ENCODE data around the gene MINPP1. TPM values are rescaled to one million over a fixed set of nuclear protein-coding genes. Genes with fewer than 3 reads are reported as not detected.
A peak's percentile ranks its signal among the peaks of the same experiment; 100 is the strongest.
"Not testable (repeated sequence)": the region's sequence is repeated elsewhere in the genome, so short reads cannot be mapped to it uniquely, and the experiment has no call there.

Gene MINPP1, protein sequence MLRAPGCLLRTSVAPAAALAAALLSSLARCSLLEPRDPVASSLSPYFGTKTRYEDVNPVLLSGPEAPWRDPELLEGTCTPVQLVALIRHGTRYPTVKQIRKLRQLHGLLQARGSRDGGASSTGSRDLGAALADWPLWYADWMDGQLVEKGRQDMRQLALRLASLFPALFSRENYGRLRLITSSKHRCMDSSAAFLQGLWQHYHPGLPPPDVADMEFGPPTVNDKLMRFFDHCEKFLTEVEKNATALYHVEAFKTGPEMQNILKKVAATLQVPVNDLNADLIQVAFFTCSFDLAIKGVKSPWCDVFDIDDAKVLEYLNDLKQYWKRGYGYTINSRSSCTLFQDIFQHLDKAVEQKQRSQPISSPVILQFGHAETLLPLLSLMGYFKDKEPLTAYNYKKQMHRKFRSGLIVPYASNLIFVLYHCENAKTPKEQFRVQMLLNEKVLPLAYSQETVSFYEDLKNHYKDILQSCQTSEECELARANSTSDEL
- total RNA-seq (2014; rRNA removed) (13.6 and 14.3 TPM in 2 replicates), Bru-seq, nascent RNA (percentile 67 among the genes with signal in this experiment), BruChase-seq, experiment 1, labeled RNA remaining after a 6-hour chase (percentile 63 among the genes with signal in this experiment), BruChase-seq, experiment 2, labeled RNA remaining after a 2-hour chase (percentile 64 among the genes with signal in this experiment)
- long read RNA-seq, transcript MINPP1-202 (5 exons, 2,415 nt) = major isoform, 87 of 92 reads
- long read RNA-seq, partial matches to known transcripts = 0 of 92 reads
- long read RNA-seq, other reads (novel, unspliced or antisense) = 5 of 92 reads

DNA sequence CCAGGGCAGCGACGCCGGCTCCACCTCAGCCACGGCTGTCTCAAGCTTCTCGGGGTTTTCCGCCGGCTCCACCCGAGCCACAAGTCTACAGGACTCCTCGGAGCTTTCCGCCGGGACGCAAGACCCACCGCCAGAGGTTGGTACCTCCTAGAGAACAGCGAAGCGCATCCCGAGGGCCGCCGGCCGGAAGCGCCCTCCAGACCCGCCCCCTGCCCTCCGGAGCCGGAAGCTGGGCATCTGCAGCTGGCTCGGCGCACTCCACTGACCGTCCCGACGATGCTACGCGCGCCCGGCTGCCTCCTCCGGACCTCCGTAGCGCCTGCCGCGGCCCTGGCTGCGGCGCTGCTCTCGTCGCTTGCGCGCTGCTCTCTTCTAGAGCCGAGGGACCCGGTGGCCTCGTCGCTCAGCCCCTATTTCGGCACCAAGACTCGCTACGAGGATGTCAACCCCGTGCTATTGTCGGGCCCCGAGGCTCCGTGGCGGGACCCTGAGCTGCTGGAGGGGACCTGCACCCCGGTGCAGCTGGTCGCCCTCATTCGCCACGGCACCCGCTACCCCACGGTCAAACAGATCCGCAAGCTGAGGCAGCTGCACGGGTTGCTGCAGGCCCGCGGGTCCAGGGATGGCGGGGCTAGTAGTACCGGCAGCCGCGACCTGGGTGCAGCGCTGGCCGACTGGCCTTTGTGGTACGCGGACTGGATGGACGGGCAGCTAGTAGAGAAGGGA, at the start of gene MINPP1:
TSS of gene MINPP1 (plus strand) at position 254 of the 726 bp plus-strand sequence. CDS start at position 277, 23 bp downstream.
- intact Hi-C loops (cut with micrococcal nuclease) = no loop called here
- Histone ChIP-seq H3K4me2 (ENCODE audit: low read length) (peak within 1 kb of the TSS; percentile 88), H3K9me3 (ENCODE audit: low read length) (no peaks in the 10 kb centered on the region), H3K4me3 (ENCODE audit: low read length) (peak within 1 kb of the TSS; percentile 90), H3K79me2 (ENCODE audit: low read length) (peaks cover 38% of the 10 kb centered on the region), H4K20me1 (ENCODE audit: low read length) (no peaks in the 10 kb centered on the region), H3K9ac (ENCODE audit: low read length) (peak within 1 kb of the TSS; percentile 67), H3K9me2 (replicated peaks; ENCODE audit: low read length) (no peaks in the 10 kb centered on the region), H2AFZ (ENCODE audit: low read length) (peak within 1 kb of the TSS; percentile 89), H3K4me1 (ENCODE audit: insufficient read depth, low read length) (peaks cover 25% of the 10 kb centered on the region), H3K36me3 (ENCODE audit: low read depth, low read length) (0 out of 2 replicates have a peak, but pooled peaks cover 6% of the 10 kb centered on the region), H3K27ac (ENCODE audit: low read length) (peak within 1 kb of the TSS; percentile 28), H3F3A (ENCODE audit: low read length, unreplicated experiment) (no peaks in the 10 kb centered on the region), H3K27me3 (ENCODE audit: low read length) (no peaks in the 10 kb centered on the region)
- ATAC-seq (peak; percentile 92), DNase-seq (peak; percentile 69)
- no TSS peak for BruUV-seq (replicated peaks)
- no peak for TF ChIP-seq EZH2 (IDR thresholded peaks at IDR 0.05; ENCODE audit: low read length, unreplicated experiment)
- no peak for TF ChIP-seq EZH2phosphoT487 (IDR thresholded peaks at IDR 0.05; ENCODE audit: borderline replicate concordance, low read length)
- TF ChIP-seq, protein P1, sequence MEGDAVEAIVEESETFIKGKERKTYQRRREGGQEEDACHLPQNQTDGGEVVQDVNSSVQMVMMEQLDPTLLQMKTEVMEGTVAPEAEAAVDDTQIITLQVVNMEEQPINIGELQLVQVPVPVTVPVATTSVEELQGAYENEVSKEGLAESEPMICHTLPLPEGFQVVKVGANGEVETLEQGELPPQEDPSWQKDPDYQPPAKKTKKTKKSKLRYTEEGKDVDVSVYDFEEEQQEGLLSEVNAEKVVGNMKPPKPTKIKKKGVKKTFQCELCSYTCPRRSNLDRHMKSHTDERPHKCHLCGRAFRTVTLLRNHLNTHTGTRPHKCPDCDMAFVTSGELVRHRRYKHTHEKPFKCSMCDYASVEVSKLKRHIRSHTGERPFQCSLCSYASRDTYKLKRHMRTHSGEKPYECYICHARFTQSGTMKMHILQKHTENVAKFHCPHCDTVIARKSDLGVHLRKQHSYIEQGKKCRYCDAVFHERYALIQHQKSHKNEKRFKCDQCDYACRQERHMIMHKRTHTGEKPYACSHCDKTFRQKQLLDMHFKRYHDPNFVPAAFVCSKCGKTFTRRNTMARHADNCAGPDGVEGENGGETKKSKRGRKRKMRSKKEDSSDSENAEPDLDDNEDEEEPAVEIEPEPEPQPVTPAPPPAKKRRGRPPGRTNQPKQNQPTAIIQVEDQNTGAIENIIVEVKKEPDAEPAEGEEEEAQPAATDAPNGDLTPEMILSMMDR (conservative IDR thresholded peaks at IDR 0.05; ENCODE audit: low read depth, low read length) = no peak
- ChIA-PET CTCF (no interaction called here), POLR2A (ENCODE audit: unreplicated experiment) (interaction anchor here (0.5 kb wide), 1 partner anchor 12 kb away, joined by 3 read pairs; no protein-coding TSS in a partner anchor)

DNA sequence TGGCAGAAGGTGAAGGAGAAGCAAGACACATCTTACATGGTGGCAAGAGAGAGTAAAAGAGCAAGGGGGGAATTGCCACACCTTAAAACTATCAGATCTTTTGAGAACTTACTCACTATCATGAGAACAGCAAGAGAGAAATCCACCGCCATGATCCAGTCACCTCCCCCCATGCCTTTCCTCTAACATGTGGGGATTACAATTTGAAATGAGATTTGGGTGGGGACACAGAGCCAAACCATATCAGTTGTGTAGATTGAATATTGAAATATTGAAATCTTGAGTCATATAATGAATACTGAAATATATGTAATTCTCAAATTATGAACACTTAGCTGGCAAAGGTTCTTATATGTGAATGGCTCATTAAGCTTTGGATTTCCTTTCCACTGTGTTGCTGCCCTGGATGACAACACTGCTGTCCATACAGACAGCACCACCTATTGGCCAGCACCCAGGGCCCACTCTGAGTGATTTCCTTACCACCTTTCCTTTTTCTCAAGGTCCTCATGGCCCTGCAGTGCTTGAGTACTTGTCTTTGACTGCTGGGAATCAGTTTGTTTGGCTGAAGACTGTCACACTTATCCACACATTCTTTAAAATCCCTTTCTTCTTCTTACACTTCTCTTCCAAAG, 48.0 kb upstream of the MINPP1 start:
- H3K36me3 ChIP-seq (ENCODE audit: low read depth, low read length); H3K4me2 ChIP-seq (ENCODE audit: low read length); H3K27me3 ChIP-seq (ENCODE audit: low read length); H3K27ac ChIP-seq (ENCODE audit: low read length); intact Hi-C loops (cut with micrococcal nuclease); H2AFZ ChIP-seq (ENCODE audit: low read length); POLR2A ChIA-PET (ENCODE audit: unreplicated experiment); DNase-seq; CTCF ChIA-PET; H3F3A ChIP-seq (ENCODE audit: low read length, unreplicated experiment); H3K9me3 ChIP-seq (ENCODE audit: low read length); H3K79me2 ChIP-seq (ENCODE audit: low read length); H3K4me3 ChIP-seq (ENCODE audit: low read length); H4K20me1 ChIP-seq (ENCODE audit: low read length); H3K4me1 ChIP-seq (ENCODE audit: insufficient read depth, low read length); BruUV-seq (replicated peaks); H3K9me2 ChIP-seq (replicated peaks; ENCODE audit: low read length); H3K9ac ChIP-seq (ENCODE audit: low read length): not testable (repeated sequence)
- ATAC-seq = peak; percentile 74; the same call in 1 of the 2 replicates

DNA sequence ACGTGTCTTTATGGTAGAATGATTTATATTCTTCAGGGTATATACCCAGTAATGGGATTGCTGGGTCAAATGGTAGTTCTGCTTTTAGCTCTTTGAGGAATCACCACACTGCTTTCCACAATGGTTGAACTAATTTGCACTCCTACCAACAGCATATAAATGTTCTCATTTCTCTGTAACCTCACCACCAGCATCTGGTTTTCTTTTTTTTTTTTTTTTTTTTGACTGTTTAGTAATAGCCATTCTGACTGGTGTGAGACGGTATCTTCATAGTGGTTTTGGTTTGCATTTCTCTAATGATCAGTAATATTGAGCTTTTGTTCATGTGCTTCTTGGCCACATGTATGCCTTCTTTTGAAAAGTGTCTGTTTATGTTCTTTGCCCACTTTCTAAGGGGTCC, 42.9 kb upstream of the MINPP1 start:
- H3F3A ChIP-seq (ENCODE audit: low read length, unreplicated experiment); H3K9me2 ChIP-seq (replicated peaks; ENCODE audit: low read length); H3K4me1 ChIP-seq (ENCODE audit: insufficient read depth, low read length); intact Hi-C loops (cut with micrococcal nuclease); H3K9ac ChIP-seq (ENCODE audit: low read length); H3K27me3 ChIP-seq (ENCODE audit: low read length); H3K4me3 ChIP-seq (ENCODE audit: low read length); H4K20me1 ChIP-seq (ENCODE audit: low read length); ATAC-seq; H3K79me2 ChIP-seq (ENCODE audit: low read length); CTCF ChIA-PET; H3K4me2 ChIP-seq (ENCODE audit: low read length); H3K9me3 ChIP-seq (ENCODE audit: low read length); H2AFZ ChIP-seq (ENCODE audit: low read length); BruUV-seq (replicated peaks); H3K27ac ChIP-seq (ENCODE audit: low read length); POLR2A ChIA-PET (ENCODE audit: unreplicated experiment); H3K36me3 ChIP-seq (ENCODE audit: low read depth, low read length); DNase-seq: not testable (repeated sequence)

DNA sequence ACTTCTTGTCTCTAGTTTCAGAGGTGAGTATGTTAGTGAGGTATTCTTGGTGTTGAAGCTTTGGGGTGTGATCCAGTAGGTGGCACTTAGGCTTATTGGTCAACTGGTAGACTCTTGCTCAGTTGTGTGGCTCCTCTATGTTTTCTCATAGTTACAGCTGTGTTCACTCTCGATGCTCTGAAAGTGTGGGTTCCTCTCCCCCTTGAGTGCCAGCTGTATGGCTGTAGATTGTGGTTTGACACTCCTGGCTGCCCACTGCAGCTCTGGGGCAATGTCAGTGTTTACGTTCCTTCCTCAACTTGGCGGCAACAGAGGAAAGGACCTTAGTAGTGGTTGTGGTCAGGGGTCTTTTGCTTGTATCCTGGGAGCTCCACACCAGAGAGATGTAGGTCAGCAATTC, 37.8 kb upstream of the MINPP1 start:
- H3K9ac ChIP-seq (ENCODE audit: low read length); intact Hi-C loops (cut with micrococcal nuclease); H3K27me3 ChIP-seq (ENCODE audit: low read length); H3K27ac ChIP-seq (ENCODE audit: low read length); H3F3A ChIP-seq (ENCODE audit: low read length, unreplicated experiment); H3K4me2 ChIP-seq (ENCODE audit: low read length); POLR2A ChIA-PET (ENCODE audit: unreplicated experiment); CTCF ChIA-PET; H3K4me3 ChIP-seq (ENCODE audit: low read length); H2AFZ ChIP-seq (ENCODE audit: low read length); H3K9me2 ChIP-seq (replicated peaks; ENCODE audit: low read length); ATAC-seq; H3K4me1 ChIP-seq (ENCODE audit: insufficient read depth, low read length); H3K9me3 ChIP-seq (ENCODE audit: low read length); H3K79me2 ChIP-seq (ENCODE audit: low read length); H3K36me3 ChIP-seq (ENCODE audit: low read depth, low read length); BruUV-seq (replicated peaks); H4K20me1 ChIP-seq (ENCODE audit: low read length); DNase-seq: not testable (repeated sequence)

DNA sequence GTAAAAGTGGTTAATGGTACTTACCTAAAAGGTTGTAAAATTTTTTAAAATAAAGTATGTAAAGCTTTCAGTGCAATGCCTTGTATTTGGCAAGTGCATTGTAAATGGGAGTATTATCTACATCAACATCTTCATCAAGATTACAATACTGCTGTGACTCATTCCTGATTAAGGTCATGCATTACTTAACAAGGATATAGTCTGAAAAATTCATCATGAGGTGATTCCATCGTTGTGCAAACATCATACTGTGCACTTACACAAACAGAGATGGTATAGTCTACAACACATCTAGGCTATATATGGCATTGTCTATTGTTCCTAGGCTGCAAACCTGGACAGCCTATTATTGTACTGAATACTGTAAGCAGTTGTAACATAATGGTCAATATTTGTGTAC, 16.0 kb upstream of the MINPP1 start:
- H3K9me2 ChIP-seq (replicated peaks; ENCODE audit: low read length); BruUV-seq (replicated peaks); H2AFZ ChIP-seq (ENCODE audit: low read length); H3K4me3 ChIP-seq (ENCODE audit: low read length); H3K27ac ChIP-seq (ENCODE audit: low read length); H3K79me2 ChIP-seq (ENCODE audit: low read length); CTCF ChIA-PET; H4K20me1 ChIP-seq (ENCODE audit: low read length); H3K4me2 ChIP-seq (ENCODE audit: low read length); POLR2A ChIA-PET (ENCODE audit: unreplicated experiment); H3K36me3 ChIP-seq (ENCODE audit: low read depth, low read length); H3F3A ChIP-seq (ENCODE audit: low read length, unreplicated experiment); H3K9ac ChIP-seq (ENCODE audit: low read length); H3K27me3 ChIP-seq (ENCODE audit: low read length); intact Hi-C loops (cut with micrococcal nuclease); H3K4me1 ChIP-seq (ENCODE audit: insufficient read depth, low read length); H3K9me3 ChIP-seq (ENCODE audit: low read length): not testable (repeated sequence)
- DNase-seq = peak; percentile 65
- ATAC-seq = peak; percentile 97

Data from PC-3 (cell line).